H1 (cell line): Measurements from ENCODE around the gene SGPP2. TPM values are rescaled to one million over a fixed set of nuclear protein-coding genes. Genes with fewer than 3 reads are reported as not detected.

Source experiments
- CTCF ChIA-PET: fragments of 300-600 bp; sonication (Branson Sonifier 250); formaldehyde crosslinking; loops from one replicate; lab custom pipeline; 2021; ENCODE audit not compliant: partially characterized antibody; lab: Charles Lee
- POLR2A ChIA-PET: fragments of 300-600 bp; sonication (Branson Sonifier 250); formaldehyde crosslinking; loops from one replicate; lab custom pipeline; 2021; ENCODE audit warnings: inconsistent platforms; ENCODE audit not compliant: partially characterized antibody; lab: Charles Lee
- DNase-seq, 2 experiments: peaks; one replicate each; pipeline versions ENCODE4 v3.0.0 to v3.0.0-alpha.2; 2010 to 2022; ENCODE audit warnings: low spot score in 2 of 2, low read depth in 1 of 2, mixed read lengths in 1 of 2
- FAIRE-seq: peaks from 2 replicates; lab custom pipeline; 2011; peaks lifted over from hg19 to GRCh38; lab: Jason Lieb, UNC
- H2AFZ ChIP-seq: 2 replicates; pipeline ENCODE4 v1.8.1; 2012; ENCODE audit warnings: low read length, inconsistent platforms
- H2AK5ac ChIP-seq: 2 replicates; pipeline ENCODE4 v1.6.1; 2013; ENCODE audit warnings: low read depth, low read length
- H2BK120ac ChIP-seq: replicated peaks from 2 replicates; pipeline ENCODE3; 2013; ENCODE audit warnings: low read depth, low read length, inconsistent platforms
- H2BK12ac ChIP-seq: 2 replicates; pipeline ENCODE4 v1.6.1; 2013; ENCODE audit warnings: low read depth, low read length
- H2BK15ac ChIP-seq: 2 replicates; pipeline ENCODE4 v1.6.1; 2013; ENCODE audit warnings: low read length
- H2BK20ac ChIP-seq: 2 replicates; pipeline ENCODE4 v1.6.1; 2013; ENCODE audit warnings: low read length
- H2BK5ac ChIP-seq: 2 replicates; pipeline ENCODE4 v1.6.1; 2013; ENCODE audit warnings: low read depth, low read length
- H3K14ac ChIP-seq: 2 replicates; pipeline ENCODE4 v1.6.1; 2013; ENCODE audit warnings: inconsistent platforms; ENCODE audit not compliant: insufficient read length
- H3K18ac ChIP-seq: 2 replicates; pipeline ENCODE4 v1.6.1; 2013; ENCODE audit warnings: low read length; ENCODE audit errors: extremely low read depth
- H3K23ac ChIP-seq: 2 replicates; pipeline ENCODE4 v1.6.1; 2013; ENCODE audit warnings: inconsistent platforms; ENCODE audit not compliant: insufficient read length
- H3K23me2 ChIP-seq: 2 replicates; pipeline ENCODE4 v1.6.1; 2013; ENCODE audit warnings: low read depth, low read length
- H3K27ac ChIP-seq: 2 replicates; pipeline ENCODE4 v1.6.1; 2011; ENCODE audit warnings: low read depth, low read length, inconsistent platforms
- H3K27me3 ChIP-seq, 4 experiments: replicated peaks in 1 of 4; 1 replicate in 1 of 4; 2 replicates in 3 of 4; pipeline versions ENCODE4 v1.6.1 to v1.8.1; 2011 to 2013; ENCODE audit warnings: low read length in 3 of 4, mild to moderate bottlenecking in 3 of 4, inconsistent platforms in 2 of 4, mixed read lengths in 2 of 4, moderate library complexity in 1 of 4; ENCODE audit not compliant: control insufficient read depth in 3 of 4, insufficient read depth in 3 of 4; ENCODE audit errors: extremely low read depth in 1 of 4
- H3K36me3 ChIP-seq, 4 experiments: 2 replicates each; pipeline versions ENCODE4 v1.6.1 to v1.8.1; 2011 to 2013; ENCODE audit warnings: mild to moderate bottlenecking in 4 of 4, low read length in 3 of 4, moderate library complexity in 2 of 4, control low read depth in 1 of 4, inconsistent platforms in 1 of 4; ENCODE audit not compliant: insufficient read depth in 4 of 4, control insufficient read depth in 2 of 4
- H3K4ac ChIP-seq: replicated peaks from 2 replicates; pipeline ENCODE3; 2013; ENCODE audit warnings: low read length, low read depth, mixed read lengths, inconsistent platforms; ENCODE audit not compliant: insufficient read length
- H3K4me1 ChIP-seq, 4 experiments: replicated peaks in 1 of 4; 1 replicate in 1 of 4; 2 replicates in 3 of 4; pipeline versions ENCODE4 v1.6.1 to v1.8.1; 2011 to 2013; ENCODE audit warnings: low read length in 3 of 4, inconsistent platforms in 2 of 4, mixed read lengths in 1 of 4; ENCODE audit not compliant: insufficient read depth in 4 of 4, control insufficient read depth in 3 of 4
- H3K4me2 ChIP-seq, 2 experiments: 2 replicates each; pipeline versions ENCODE4 v1.6.1 to v1.8.1; 2011 to 2013; ENCODE audit warnings: low read depth in 2 of 2, low read length in 2 of 2, control low read depth in 1 of 2, inconsistent platforms in 1 of 2, mild to moderate bottlenecking in 1 of 2; ENCODE audit not compliant: insufficient read depth in 1 of 2
- H3K4me3 ChIP-seq, 4 experiments: fragments of 200-600, 300-600 bp in 1 of 4; sonication (generic), shearing (Covaris generic), sonication (Bioruptor Twin) in 1 of 4; 2 replicates each; pipeline versions ENCODE4 v1.5.1 to v1.8.1; 2011 to 2016; ENCODE audit warnings: low read length in 4 of 4, low read depth in 3 of 4, control low read depth in 2 of 4, inconsistent platforms in 2 of 4, mild to moderate bottlenecking in 2 of 4, mixed read lengths in 1 of 4, moderate library complexity in 1 of 4; ENCODE audit not compliant: insufficient read depth in 2 of 4; ENCODE audit errors: extremely low read depth in 1 of 4
- H3K56ac ChIP-seq: replicated peaks from 2 replicates; pipeline ENCODE3; 2013; ENCODE audit warnings: low read depth, mild to moderate bottlenecking, mixed read lengths, low read length, inconsistent platforms; ENCODE audit not compliant: insufficient read length
- H3K79me1 ChIP-seq: 2 replicates; pipeline ENCODE4 v1.6.1; 2013; ENCODE audit warnings: low read depth, low read length, control low read depth
- H3K79me2 ChIP-seq, 2 experiments: 2 replicates each; pipeline versions ENCODE4 v1.6.1 to v1.8.1; 2012 to 2013; ENCODE audit warnings: low read length in 2 of 2, mild to moderate bottlenecking in 2 of 2, inconsistent platforms in 1 of 2; ENCODE audit not compliant: insufficient read depth in 2 of 2, control insufficient read depth in 1 of 2
- H3K9ac ChIP-seq, 4 experiments: replicated peaks in 1 of 4; 1 replicate in 1 of 4; 2 replicates in 3 of 4; pipeline versions ENCODE4 v1.6.1 to v1.8.1; 2011 to 2013; ENCODE audit warnings: low read depth in 3 of 4, low read length in 3 of 4, control low read depth in 2 of 4, mild to moderate bottlenecking in 2 of 4, moderate library complexity in 2 of 4, inconsistent platforms in 1 of 4; ENCODE audit errors: extremely low read depth in 1 of 4
- H3K9me3 ChIP-seq, 2 experiments: 2 replicates each; pipeline versions ENCODE4 v1.6.1 to v1.8.1; 2012 to 2013; ENCODE audit warnings: mild to moderate bottlenecking in 2 of 2, moderate library complexity in 2 of 2, control low read depth in 1 of 2, inconsistent platforms in 1 of 2, low read depth in 1 of 2, low read length in 1 of 2, mixed read lengths in 1 of 2; ENCODE audit not compliant: insufficient read depth in 2 of 2
- H4K20me1 ChIP-seq, 2 experiments: replicated peaks in 1 of 2; 2 replicates each; pipeline versions ENCODE3 to v1.8.1; 2011 to 2013; ENCODE audit warnings: inconsistent platforms in 2 of 2, low read length in 2 of 2, mild to moderate bottlenecking in 1 of 2; ENCODE audit not compliant: insufficient read depth in 2 of 2, control insufficient read depth in 1 of 2
- H4K5ac ChIP-seq: 2 replicates; pipeline ENCODE4 v1.6.1; 2013; ENCODE audit warnings: low read length, low read depth, mixed read lengths, inconsistent platforms; ENCODE audit not compliant: insufficient read length
- H4K8ac ChIP-seq: 2 replicates; pipeline ENCODE4 v1.8.0; 2013; ENCODE audit warnings: mild to moderate bottlenecking, moderate library complexity, low read length, inconsistent platforms; ENCODE audit not compliant: insufficient read depth; ENCODE audit errors: extremely low read depth
- H4K91ac ChIP-seq: replicated peaks from 2 replicates; pipeline ENCODE3; 2013; ENCODE audit warnings: low read length, mixed read lengths, inconsistent platforms; ENCODE audit not compliant: insufficient read length
- ATF2 ChIP-seq: IDR thresholded peaks from 2 replicates; pipeline ENCODE4 v1.6.1; 2012; ENCODE audit warnings: low read length, inconsistent platforms
- CBX8 ChIP-seq: fragments of 300-800, 300-1000 bp; sonication (generic); IDR thresholded peaks from 2 replicates; pipeline ENCODE4 v1.7.1; 2016; ENCODE audit warnings: low read depth, low read length, borderline replicate concordance
- HDAC6 ChIP-seq: IDR thresholded peaks from one replicate; pipeline ENCODE4 v1.7.1; 2012; ENCODE audit warnings: low read depth, mild to moderate bottlenecking, inconsistent platforms, low read length, moderate library complexity
- NANOG ChIP-seq: IDR thresholded peaks from 2 replicates; pipeline ENCODE4 v1.6.1; 2011; ENCODE audit warnings: low read length, low read depth, mild to moderate bottlenecking, inconsistent platforms; ENCODE audit not compliant: insufficient read depth, poor library complexity, severe bottlenecking
- SAP30 ChIP-seq: fragments of 300-600 bp; sonication (generic); IDR thresholded peaks from 2 replicates; pipeline ENCODE4 v1.7.1; 2012; ENCODE audit warnings: low read length, moderate library complexity, mild to moderate bottlenecking, inconsistent platforms; ENCODE audit not compliant: insufficient read depth, insufficient replicate concordance
- USF2 ChIP-seq: IDR thresholded peaks from 2 replicates; pipeline ENCODE4 v1.6.1; 2011; ENCODE audit warnings: low read length, improper control_type of control experiment
- WGBS, 2 experiments: shearing (Covaris generic) in 1 of 2; methylation state at CpG; one replicate each; pipeline versions ENCODE4 v1.1.6 to v1.1.7; 2013 to 2015; ENCODE audit warnings: low lambda C conversion rate in 2 of 2, mixed read lengths in 2 of 2, inconsistent platforms in 1 of 2, low coverage in 1 of 2, missing lambda C conversion rate in 1 of 2; ENCODE audit not compliant: insufficient replicate concordance in 2 of 2, insufficient coverage in 1 of 2, insufficient read length in 1 of 2; ENCODE audit errors: extremely low coverage in 1 of 2, missing lambda C conversion rate in 1 of 2; 5-methylcytosine and 5-hydroxymethylcytosine counted together
- polyA plus RNA-seq, 7 experiments: library from polyadenylated mRNA; depleted of rRNA in 3 of 7; stranded (reverse) in 5 of 7; unstranded in 2 of 7; fragments of >200 nt in 5 of 7; fragments of 200-250 nt in 2 of 7; gene quantifications; 1 replicate in 5 of 7; 2 replicates in 1 of 7; 4 replicates in 1 of 7; pipeline versions ENCODE4 v1.2.1 to v1.2.3, GENCODE V29; 2011 to 2013; ENCODE audit warnings: missing spikeins in 2 of 7, mixed read lengths in 2 of 7
- total RNA-seq: library from RNA; stranded (reverse); fragmentation: NEBNext Ultra II Directional; extraction: Animal tissue kit (Norgen Biotek cat#: 25700); gene quantifications from 2 replicates; pipeline ENCODE4 v1.2.1, GENCODE V29; 2021

Gene SGPP2
- total and polyA plus RNA-seq, 2 of the 8 experiments (the other 6 are each of a cell fraction or from before 2014, with no cell fraction given), result 0.29 TPM; not detected in 1

GRCh38 chr2:222465746-222466145 is 41.4 kb downstream of the SGPP2 start:
- H3K9me3 ChIP-seq, result peaks cover 4 to 8% of the 10 kb centered on the region in 2 experiments; a peak in 2 of 4 replicates
- no peaks in the 10 kb centered on the region for H3K23me2 ChIP-seq
- no peak for TF ChIP-seq CBX8
- TF ChIP-seq HDAC6, result no peak
- no peak for TF ChIP-seq NANOG
- TF ChIP-seq ATF2, result no peak
- TF ChIP-seq USF2, result no peak
- TF ChIP-seq SAP30, result no peak

More at GRCh38 chr2:222465746-222466145, 41.4 kb downstream of the SGPP2 start:
- Histone ChIP-seq H3K4me2 (no peak overlapping the region), H3K36me3 (no peaks in the 10 kb centered on the region), H3K18ac (no peak overlapping the region), H3K56ac (no peak overlapping the region), H2BK15ac (no peak overlapping the region), H3K27ac (no peak overlapping the region), H3K14ac (no peak overlapping the region), H4K91ac (no peak overlapping the region), H3K9ac (no peak overlapping the region), H2AFZ (no peak overlapping the region), H2BK12ac (no peak overlapping the region), H4K20me1 (no peaks in the 10 kb centered on the region), H3K4ac (no peak overlapping the region), H3K4me3 (no peak overlapping the region), H4K8ac (no peak overlapping the region), H3K27me3 (no peaks in the 10 kb centered on the region), H2BK120ac (no peak overlapping the region), H4K5ac (no peak overlapping the region), H3K79me1 (no peaks in the 10 kb centered on the region), H2BK5ac (no peak overlapping the region), H2AK5ac (no peak overlapping the region), H3K79me2 (no peaks in the 10 kb centered on the region), H3K4me1 (no peaks in the 10 kb centered on the region; a peak in 1 of 7 replicates), H2BK20ac (no peak overlapping the region), H3K23ac (no peak overlapping the region)
- CTCF ChIA-PET, result no interaction called here
- DNase-seq, result no peak
- FAIRE-seq, result no peak
- POLR2A ChIA-PET, result interaction anchor here (0.6 kb wide), 1 partner anchor 10 kb away, joined by 3 read pairs; no protein-coding TSS in a partner anchor
- 90% methylated on average over 3 of the region's 3 CpGs; no CpG with 5 or more reads in 1 of the 2 experiments for WGBS, 2 experiments
